Lung (tissue), 12 donors: ENCODE measurements around the gene ZGPAT. TPM values are rescaled to one million over a fixed set of nuclear protein-coding genes. Genes with fewer than 3 reads are reported as not detected.
A peak's percentile ranks its signal among the peaks of the same experiment; 100 is the strongest.

Source experiments
- ATAC-seq: fragments of 200-7000 bp; cut with Tn5 transposase; one replicate; pipeline ENCODE4 v1.9.1; 2020; ENCODE audit warnings: moderate number of reproducible peaks; ENCODE audit not compliant: insufficient read depth, low FRiP score
- DNase-seq, 3 donors: peaks; one replicate each; pipeline ENCODE4 v3.0.0-alpha.2; 2013 to 2017
- H3K27ac ChIP-seq, 2 donors: one replicate each; pipeline ENCODE4 v1.5.1; 2013; ENCODE audit warnings: mild to moderate bottlenecking in 2 of 2, moderate library complexity in 2 of 2, control low read depth in 1 of 2, inconsistent platforms in 1 of 2, low read depth in 1 of 2, low read length in 1 of 2
- H3K27me3 ChIP-seq, 3 donors: one replicate each; pipeline ENCODE4 v1.5.1; 2013; ENCODE audit warnings: low read length in 2 of 3; ENCODE audit not compliant: control insufficient read depth in 3 of 3, insufficient read depth in 3 of 3
- H3K36me3 ChIP-seq, 4 donors: one replicate each; pipeline ENCODE4 v1.5.1; 2013; ENCODE audit warnings: low read length in 4 of 4, mild to moderate bottlenecking in 1 of 4, moderate library complexity in 1 of 4; ENCODE audit not compliant: control insufficient read depth in 4 of 4, insufficient read depth in 4 of 4
- H3K4me1 ChIP-seq, 5 donors: one replicate each; pipeline ENCODE4 v1.5.1; 2013; ENCODE audit warnings: low read length in 5 of 5, mild to moderate bottlenecking in 2 of 5, moderate library complexity in 1 of 5; ENCODE audit not compliant: control insufficient read depth in 5 of 5, insufficient read depth in 5 of 5
- H3K4me3 ChIP-seq: one replicate; pipeline ENCODE4 v1.5.1; 2013; ENCODE audit warnings: mild to moderate bottlenecking, control low read depth, moderate library complexity
- H3K9ac ChIP-seq, 2 donors: one replicate each; pipeline ENCODE4 v1.5.1; 2013; ENCODE audit warnings: low read length in 2 of 2, control low read depth in 1 of 2; ENCODE audit not compliant: insufficient read depth in 1 of 2
- H3K9me3 ChIP-seq, 4 donors: one replicate each; pipeline ENCODE4 v1.5.1; 2013; ENCODE audit warnings: low read length in 3 of 4, mild to moderate bottlenecking in 1 of 4, moderate library complexity in 1 of 4; ENCODE audit not compliant: control insufficient read depth in 4 of 4, insufficient read depth in 3 of 4
- WGBS, 2 donors: extraction: QIAGEN DNeasy Blood & Tissue Kit; methylation state at CpG; one replicate each; pipeline ENCODE4 v1.1.7; 2013; 5-methylcytosine and 5-hydroxymethylcytosine counted together
- polyA plus RNA-seq, 2 donors: library from polyadenylated mRNA; stranded (reverse); fragments of 200-250 nt; gene quantifications; one replicate each; pipeline ENCODE4 v1.2.1, GENCODE V29; 2013
- total RNA-seq, 2 donors: library from RNA; depleted of rRNA in 1 of 2; stranded (reverse); fragments of >200 nt in 1 of 2; gene quantifications; one replicate each; pipeline ENCODE4 v1.2.1, GENCODE V29; 2014 to 2021
- TF ChIP-seq, protein P1 (sequence below): IDR thresholded peaks from 2 replicates; pipeline ENCODE4 v1.5.1; 2012; ENCODE audit warnings: mild to moderate bottlenecking; ENCODE audit errors: control extremely low read depth, extremely low read depth
- donor health status: control.
- donor health status: control.
- donor health status: Bipolar disorder and iron deficiency.
- donor health status: healthy.
- donor health status: DM: yes; HTN: yes; CAD: no.

The ZGPAT gene
- total and polyA plus RNA-seq, 4 donors, result 18.3 to 45.0 (median 33.7) TPM

GRCh38 chr20:63693083-63693732 lies 14.6 kb upstream of the ZGPAT start:
- DNase-seq, result peak; percentile 45 to 62 (median 58)
- ATAC-seq, result no peak
- WGBS, 2 donors, result 91 to 93% methylated on average over 9 to 10 of the region's 10 CpGs
- TF ChIP-seq, protein P1, sequence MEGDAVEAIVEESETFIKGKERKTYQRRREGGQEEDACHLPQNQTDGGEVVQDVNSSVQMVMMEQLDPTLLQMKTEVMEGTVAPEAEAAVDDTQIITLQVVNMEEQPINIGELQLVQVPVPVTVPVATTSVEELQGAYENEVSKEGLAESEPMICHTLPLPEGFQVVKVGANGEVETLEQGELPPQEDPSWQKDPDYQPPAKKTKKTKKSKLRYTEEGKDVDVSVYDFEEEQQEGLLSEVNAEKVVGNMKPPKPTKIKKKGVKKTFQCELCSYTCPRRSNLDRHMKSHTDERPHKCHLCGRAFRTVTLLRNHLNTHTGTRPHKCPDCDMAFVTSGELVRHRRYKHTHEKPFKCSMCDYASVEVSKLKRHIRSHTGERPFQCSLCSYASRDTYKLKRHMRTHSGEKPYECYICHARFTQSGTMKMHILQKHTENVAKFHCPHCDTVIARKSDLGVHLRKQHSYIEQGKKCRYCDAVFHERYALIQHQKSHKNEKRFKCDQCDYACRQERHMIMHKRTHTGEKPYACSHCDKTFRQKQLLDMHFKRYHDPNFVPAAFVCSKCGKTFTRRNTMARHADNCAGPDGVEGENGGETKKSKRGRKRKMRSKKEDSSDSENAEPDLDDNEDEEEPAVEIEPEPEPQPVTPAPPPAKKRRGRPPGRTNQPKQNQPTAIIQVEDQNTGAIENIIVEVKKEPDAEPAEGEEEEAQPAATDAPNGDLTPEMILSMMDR, result no peak
- Histone ChIP-seq H3K27me3 (no peaks in the 10 kb centered on the region), H3K27ac (peak overlapping the region in 1 of 2 donors; percentile 62), H3K4me1 (peaks cover 0 to 36% (median 0%) of the 10 kb centered on the region in 5 donors), H3K4me3 (no peak overlapping the region), H3K36me3 (peaks cover 0 to 30% (median 5%) of the 10 kb centered on the region in 4 donors), H3K9me3 (no peaks in the 10 kb centered on the region), H3K9ac (no peak overlapping the region)

- Histone ChIP-seq H3K9ac (no peak overlapping the region), H3K4me1 (peaks cover 0 to 30% (median 0%) of the 10 kb centered on the region in 5 donors)
Measured at GRCh38 chr20:63693733-63694583, 13.9 kb upstream of the ZGPAT start.

DNA sequence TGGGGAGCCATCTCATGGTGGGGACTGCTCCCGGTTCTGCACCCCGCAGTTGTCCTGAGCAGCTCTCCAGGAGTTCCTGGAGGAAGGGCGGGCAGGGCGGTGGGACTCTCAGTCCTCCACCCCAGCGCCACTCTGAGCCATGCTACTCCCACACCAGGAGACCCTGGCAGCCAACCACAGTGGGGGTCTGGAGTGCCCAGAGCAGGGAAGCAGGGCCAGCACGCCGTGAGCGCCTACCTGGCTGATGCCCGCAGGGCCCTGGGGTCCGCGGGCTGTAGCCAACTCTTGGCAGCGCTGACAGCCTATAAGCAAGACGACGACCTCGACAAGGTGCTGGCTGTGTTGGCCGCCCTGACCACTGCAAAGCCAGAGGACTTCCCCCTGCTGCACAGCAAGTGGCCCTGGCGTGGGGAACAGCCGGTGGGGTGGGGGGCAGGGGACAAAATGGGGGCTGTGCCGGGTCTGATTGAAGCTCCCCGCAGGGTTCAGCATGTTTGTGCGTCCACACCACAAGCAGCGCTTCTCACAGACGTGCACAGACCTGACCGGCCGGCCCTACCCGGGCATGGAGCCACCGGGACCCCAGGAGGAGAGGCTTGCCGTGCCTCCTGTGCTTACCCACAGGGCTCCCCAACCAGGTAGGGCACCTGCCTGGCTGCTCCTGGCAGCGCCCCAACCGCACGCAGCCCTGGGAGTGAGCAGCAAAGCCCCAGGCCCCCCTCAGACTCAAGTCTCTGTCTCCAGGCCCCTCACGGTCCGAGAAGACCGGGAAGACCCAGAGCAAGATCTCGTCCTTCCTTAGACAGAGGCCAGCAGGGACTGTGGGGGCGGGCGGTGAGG lies 13.0 kb upstream of the ZGPAT start:
- TF ChIP-seq, protein P1, result no peak
- 95% methylated on average over 37 of the region's 37 CpGs for WGBS, 2 donors
- no peak overlapping the region for H3K9ac ChIP-seq
- DNase-seq (no peak), ATAC-seq (no peak)
- H3K27ac ChIP-seq, result no peak overlapping the region
- H3K36me3 ChIP-seq, result peaks cover 0 to 32% (median 5%) of the 10 kb centered on the region in 4 donors
- peaks cover 0 to 36% (median 0%) of the 10 kb centered on the region in 5 donors for H3K4me1 ChIP-seq
- H3K27me3 ChIP-seq, result no peaks in the 10 kb centered on the region
- no peak overlapping the region for H3K4me3 ChIP-seq
- H3K9me3 ChIP-seq, result no peaks in the 10 kb centered on the region

More at GRCh38 chr20:63693733-63694583, 13.9 kb upstream of the ZGPAT start:
- H3K27me3 ChIP-seq, result no peaks in the 10 kb centered on the region
- H3K36me3 ChIP-seq, result peaks cover 0 to 30% (median 5%) of the 10 kb centered on the region in 4 donors
- H3K27ac ChIP-seq, result no peak overlapping the region
- WGBS, 2 donors, result 90 to 96% methylated on average over 20 to 21 of the region's 21 CpGs
- ATAC-seq (no peak), DNase-seq (peak; percentile 58 to 74 (median 59))
- H3K9me3 ChIP-seq, result no peaks in the 10 kb centered on the region
- TF ChIP-seq, protein P1, result no peak
- no peak overlapping the region for H3K4me3 ChIP-seq
